GM18505 (cell line): ENCODE results near the gene TLE4.
"Not testable (repeated sequence)": the region's sequence is repeated elsewhere in the genome, so short reads cannot be mapped to it uniquely, and the experiment has no call there.

Experiments used
- ATAC-seq: cut with Tn5 transposase; IDR thresholded peaks from one replicate; pipeline ENCODE4 v1.9.1; 2021; ENCODE audit not compliant: unreplicated experiment
- POLR2A ChIP-seq: IDR thresholded peaks from 4 replicates; pipeline ENCODE4 v1.6.1; 2011; ENCODE audit warnings: borderline replicate concordance; ENCODE audit not compliant: insufficient read depth, insufficient read length; ENCODE audit errors: extremely low read depth

Gene TLE4

GRCh38 chr9:79619930-79620329 lies 48.2 kb downstream of the TLE4 start:
- no peak for ATAC-seq
- TF ChIP-seq POLR2A = no peak

- ATAC-seq = no peak
- no peak for TF ChIP-seq POLR2A
Measured at GRCh38 chr9:79621916-79622575, 50.3 kb downstream of the TLE4 start.

DNA sequence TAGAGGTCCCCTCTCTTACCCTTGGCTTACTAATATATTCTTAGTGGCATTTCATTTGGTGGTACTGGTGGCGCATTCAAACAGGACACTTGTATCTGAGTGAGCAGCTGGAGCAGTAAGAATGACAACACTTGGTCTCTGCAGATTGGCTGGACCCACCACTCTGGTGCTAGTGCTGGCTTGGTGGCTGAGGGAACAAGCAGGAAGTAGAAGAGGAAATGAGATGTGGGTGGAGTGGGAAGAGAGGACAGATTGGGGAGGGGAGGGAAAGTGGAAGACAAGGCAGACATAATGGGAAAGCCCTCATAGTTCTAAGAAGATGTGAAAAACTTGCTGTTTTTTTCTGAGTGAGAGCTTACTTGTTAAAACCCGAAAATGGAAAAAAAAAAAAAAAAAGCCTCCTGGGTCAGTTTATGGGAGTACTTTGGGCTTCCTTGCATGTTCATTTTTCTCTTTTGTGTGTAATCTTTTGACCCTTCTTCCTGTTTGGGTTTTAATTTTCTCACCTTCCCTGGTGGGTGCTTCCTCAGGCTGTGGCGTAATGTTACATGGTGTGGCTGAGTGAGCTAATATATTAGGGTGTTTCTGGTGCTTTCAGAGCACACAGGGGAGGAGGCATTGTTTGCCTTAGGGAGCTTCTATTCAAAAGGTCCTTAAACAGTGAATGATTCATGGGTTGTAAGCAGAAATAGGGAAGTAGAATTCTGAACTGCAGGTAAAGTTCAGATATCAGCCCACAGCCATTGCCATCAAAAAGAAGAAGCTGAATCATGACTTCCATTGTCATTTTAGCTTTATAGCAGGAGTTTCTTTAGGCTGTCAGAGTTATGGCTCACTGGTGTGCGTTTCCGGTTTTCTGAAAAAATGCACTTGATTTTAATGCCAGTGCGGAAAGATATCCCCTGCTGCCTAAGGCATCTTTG lies 52.3 kb downstream of the TLE4 start:
- ATAC-seq = peak; percentile 94
- no peak for TF ChIP-seq POLR2A

GRCh38 chr9:79629721-79630120 lies 58.0 kb downstream of the TLE4 start:
- ATAC-seq = no peak
- no peak for TF ChIP-seq POLR2A

- ATAC-seq = peak; percentile 59
- no peak for TF ChIP-seq POLR2A
Measured at GRCh38 chr9:79630521-79631403, 59.0 kb downstream of the TLE4 start.

- no peak for ATAC-seq
Measured at GRCh38 chr9:79632060-79632459, 60.3 kb downstream of the TLE4 start.

DNA sequence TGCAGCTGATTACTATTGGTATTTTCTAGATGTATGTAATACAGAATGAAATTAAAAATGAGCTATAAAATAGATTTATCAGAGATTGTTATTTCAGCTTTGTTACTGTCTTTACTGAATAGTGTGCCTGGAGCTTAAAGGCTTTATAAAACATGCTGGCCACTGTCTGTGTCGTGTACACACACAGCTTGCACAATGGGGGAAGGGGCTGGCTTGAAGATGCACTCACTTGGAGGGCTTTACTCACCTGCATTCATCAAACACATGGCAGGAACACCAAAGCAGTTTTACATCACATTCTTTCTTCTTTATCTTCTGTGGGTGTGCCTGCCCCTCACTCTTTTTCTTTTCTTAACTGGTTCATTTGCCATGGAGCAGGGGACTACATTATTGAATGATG lies 60.9 kb downstream of the TLE4 start:
- TF ChIP-seq POLR2A = no peak
- no peak for ATAC-seq

More at GRCh38 chr9:79632060-79632459, 60.3 kb downstream of the TLE4 start:
- TF ChIP-seq POLR2A = no peak

DNA sequence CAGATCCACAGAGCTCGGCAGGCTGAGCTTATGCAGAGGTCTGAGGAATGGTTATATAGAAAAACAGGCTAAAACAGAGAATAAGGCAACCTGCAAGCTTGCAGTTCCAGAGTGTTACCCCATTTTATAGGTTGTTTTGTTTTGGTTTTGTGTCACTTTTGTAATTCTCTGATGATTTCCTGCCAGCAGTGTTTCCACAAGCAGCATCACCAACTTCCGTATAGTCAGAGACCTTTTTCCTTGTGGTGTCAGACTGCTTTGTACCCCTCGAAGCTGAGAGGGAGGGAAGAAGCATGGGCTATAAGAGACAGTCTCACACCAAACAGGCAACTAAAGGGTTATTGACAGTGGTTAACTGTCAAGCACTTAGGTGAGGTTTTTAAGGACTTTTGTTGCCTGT lies 61.8 kb downstream of the TLE4 start:
- no peak for ATAC-seq
- no peak for TF ChIP-seq POLR2A

DNA sequence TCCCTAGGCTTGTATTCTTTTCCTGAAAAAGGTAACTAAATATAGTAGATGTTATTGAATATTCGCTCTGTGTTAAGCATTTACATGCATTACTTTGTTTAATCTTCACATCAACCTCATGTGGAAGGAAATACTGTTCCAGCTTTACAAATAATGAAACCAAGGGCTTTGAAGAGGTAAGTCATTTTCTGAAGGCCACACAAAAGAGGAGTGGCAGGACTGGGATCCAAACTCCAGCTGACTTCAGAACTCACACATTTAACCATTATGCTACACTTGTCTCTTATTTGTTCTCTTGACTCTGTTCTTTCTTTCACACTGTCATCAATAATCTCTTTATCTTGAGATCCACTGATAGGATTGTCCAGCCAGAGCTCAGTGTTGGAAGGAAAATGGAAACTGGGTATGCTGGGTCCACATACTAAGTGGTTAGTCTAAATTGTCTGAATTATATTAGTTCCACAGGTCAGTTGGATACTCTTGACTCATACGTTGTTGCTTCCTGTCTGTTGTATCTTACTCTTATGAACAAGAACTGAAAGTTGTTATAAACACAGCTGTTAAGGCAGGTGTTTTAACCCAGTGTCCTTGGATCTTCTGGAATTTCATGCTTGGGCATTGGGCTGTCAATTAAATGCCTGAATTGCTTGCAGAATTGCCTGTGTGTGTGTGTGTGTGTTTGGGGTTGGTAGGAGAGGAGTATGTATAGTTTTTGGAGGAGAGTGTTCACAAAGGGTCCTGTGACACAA lies 65.6 kb downstream of the TLE4 start:
- no peak for TF ChIP-seq POLR2A
- ATAC-seq = no peak

DNA sequence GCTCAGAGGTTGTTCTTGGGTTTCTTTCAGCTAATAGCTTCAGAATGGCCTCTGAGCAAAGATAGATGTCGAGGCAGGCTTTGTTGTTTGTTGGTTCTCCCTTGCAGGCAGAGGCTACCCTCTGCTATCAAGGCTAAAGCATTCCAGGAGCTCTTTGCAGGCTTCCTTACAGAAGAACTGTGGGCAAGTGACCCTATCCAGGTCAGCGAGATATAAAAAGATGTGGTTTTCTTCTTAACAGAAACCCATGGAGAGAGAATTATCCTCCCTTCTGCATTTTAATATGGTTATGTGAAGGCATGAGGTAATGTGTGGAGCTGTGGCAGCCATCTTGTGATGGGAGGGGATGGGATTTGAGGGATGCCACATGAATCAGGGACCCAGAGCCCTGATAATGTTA lies 67.0 kb downstream of the TLE4 start:
- no peak for ATAC-seq
- no peak for TF ChIP-seq POLR2A

DNA sequence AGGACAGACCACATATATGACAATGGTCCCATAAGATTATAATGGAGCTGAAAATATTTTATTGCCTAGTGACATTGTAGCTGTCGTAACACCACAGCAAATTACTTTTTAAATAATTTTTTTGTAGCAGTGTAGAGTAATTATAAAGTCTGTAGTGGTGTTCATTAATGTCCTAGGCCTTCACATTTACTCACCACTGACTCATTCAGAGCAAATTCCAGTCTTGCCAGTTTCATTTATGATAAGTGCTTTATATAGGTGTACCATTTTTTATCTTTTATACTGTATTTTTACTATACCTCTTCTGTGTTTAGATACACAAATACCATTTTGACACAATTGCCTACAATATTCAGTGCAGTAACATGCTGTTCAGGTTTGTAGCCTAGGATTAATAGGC lies 67.6 kb downstream of the TLE4 start:
- no peak for TF ChIP-seq POLR2A
- ATAC-seq = no peak

DNA sequence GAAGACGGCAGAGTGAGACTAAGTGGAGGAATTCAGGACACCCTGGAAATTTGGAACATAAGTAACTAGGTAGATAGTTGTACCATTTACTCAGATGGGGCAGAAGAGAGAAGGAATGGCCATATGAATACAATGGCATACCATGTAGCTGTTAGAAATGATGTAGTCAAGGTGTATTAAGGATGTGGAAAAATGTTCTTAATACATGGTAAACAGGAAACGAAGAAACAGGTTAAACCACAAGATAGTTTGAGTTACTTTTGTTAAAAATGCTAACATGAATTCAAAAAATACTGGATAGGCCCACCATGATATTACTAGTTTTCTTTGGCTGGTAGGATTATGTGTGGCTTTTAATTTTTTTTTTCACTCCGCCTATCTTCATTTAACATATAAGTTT lies 68.3 kb downstream of the TLE4 start:
- ATAC-seq = not testable (repeated sequence)

DNA sequence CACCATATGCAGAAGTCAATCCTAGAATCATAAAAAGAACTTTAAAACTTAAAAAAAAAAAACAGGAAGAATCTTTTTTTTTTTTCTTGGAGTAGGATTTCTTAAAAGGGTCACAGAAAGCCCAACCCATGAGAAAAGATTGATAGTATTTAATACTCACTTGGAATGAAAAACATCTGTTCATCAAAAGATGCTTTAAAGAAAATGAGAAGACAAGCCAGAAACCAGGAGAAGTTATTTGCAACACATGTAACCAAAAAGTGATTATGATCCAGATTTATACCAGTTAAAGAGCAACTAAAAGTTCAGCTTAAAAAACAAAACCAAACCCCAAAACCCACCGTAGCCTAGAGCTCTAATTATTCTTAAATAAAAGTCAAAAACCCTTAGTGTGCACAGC lies 69.3 kb downstream of the TLE4 start:
- ATAC-seq = no peak
- TF ChIP-seq POLR2A = no peak
